Activated T-cell treated with anti-CD3 and anti-CD28 coated beads for 48 hours (primary cell): Measurements from ENCODE around the gene FKTN.

ENCODE experiments used
- DNase-seq: peaks from one replicate; pipeline ENCODE4 v3.0.0-alpha.2; 2020; ENCODE audit warnings: low read depth

Gene FKTN

GRCh38 chr9:105633411-105633810, 75.5 kb downstream of the FKTN start:
- DNase-seq, result no peak

DNA sequence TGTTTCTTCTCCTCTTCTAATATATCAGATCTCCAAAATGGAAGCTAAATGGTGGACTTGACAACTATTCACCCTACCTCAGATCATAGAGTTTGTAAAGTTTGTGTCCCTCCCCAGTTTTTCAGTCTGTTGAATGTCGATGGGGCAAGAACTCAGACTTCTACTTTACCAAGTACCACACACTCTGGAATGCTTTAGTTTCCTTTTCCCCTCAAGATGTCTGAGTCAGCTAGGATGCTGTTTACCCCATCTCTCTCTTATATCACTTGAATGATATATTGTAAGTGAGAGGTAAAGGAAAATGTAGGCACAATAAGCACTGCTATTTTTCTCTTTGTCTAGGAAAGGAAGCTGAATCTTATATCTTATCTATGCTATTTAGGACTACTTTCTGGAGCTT, 78.4 kb downstream of the FKTN start:
- DNase-seq, result no peak

DNA sequence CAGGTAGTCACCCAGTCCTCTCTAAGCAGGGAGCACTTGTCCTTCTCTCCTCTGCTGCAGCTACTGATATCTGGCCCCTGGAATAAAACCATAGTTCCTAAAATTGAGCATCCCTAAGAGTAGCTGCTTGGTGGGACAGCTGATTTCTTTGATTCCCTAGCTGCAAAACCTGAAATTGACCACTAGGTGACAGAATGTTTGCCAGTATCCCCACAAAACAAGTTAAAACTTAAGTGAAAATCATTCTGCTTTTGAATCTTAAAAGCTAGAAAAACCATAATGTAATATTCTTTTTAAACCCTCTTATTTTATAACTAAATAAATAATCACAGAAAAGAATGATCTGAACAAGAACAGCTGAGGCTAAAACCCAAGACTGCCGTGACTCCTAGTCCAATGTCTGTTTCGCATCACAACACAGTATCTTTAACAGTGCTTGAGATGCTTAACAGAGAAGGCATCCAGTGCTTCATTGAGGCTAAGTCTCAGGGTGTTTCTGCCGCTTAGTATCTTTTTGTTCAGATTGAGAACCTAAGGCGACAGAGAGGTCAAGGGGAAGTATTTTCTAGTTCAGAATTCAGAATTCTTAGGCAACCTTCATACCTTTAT, 80.0 kb downstream of the FKTN start:
- DNase-seq, result no peak

- no peak for DNase-seq
Observed at GRCh38 chr9:105639936-105640335, 82.0 kb downstream of the FKTN start.

DNA sequence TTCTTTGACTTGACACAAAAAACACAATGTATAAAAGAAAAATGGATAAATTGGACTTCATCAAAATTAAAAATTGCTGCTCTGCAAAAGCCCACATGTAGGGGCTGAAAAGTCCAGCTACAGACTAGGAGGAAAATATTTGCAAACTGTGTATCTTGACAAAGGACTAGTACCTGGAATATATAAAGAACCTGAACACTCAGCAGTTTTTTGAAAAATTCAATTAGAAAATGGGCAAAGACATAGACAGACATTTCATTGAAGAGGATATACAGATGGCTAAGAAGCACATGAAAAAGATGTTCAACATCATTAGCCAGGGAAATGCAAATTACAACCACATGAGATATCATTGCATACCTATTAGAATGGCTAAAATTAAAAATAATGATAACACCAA, 85.9 kb downstream of the FKTN start:
- DNase-seq, result no peak

- DNase-seq, result no peak
Observed at GRCh38 chr9:105646879-105647594, 89.1 kb downstream of the FKTN start.

GRCh38 chr9:105647595-105648349, 89.8 kb downstream of the FKTN start:
- DNase-seq, result no peak

- no peak for DNase-seq
Observed at GRCh38 chr9:105651806-105652205, 93.9 kb downstream of the FKTN start.

DNA sequence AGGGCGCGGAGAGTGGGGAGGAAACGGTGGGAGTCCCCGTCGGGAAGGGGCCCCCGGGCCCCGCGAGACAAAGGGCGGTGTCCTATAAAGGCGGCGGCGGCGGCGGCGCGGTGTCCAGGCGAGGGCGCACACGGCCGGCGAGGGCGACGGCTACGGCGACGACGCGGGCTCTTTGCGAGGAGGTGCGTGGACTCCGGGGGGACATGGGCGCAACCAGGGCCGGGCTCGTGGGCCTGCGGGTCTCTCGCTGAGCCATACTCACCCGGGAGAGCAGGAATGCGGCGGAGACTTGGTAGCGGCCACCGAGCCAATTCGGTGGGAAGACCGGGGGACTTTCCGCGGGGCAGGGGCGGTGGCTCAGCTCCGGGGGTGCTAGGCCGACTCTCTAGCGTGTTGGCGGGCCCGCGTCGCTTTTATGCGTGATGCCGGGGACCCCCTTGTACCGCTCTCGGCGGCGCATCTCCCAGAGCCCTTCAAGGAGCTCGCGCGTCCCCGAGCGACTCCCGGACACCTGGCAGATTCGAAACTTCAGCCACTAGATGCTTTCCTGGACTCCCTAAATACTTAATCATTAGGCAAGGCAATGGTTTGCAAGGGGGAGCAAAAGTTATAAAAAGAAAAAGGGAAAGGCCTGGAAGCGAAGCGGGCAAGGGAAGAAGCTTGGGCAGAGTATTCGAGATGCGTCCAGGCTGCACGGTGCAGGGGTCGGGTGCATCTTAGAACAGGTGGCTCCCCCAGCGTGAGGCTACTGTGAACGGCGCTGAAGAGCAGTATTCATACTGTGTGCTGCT, 98.4 kb downstream of the FKTN start:
- no peak for DNase-seq

- DNase-seq, result no peak
Observed at GRCh38 chr9:105658351-105658750, 100.4 kb downstream of the FKTN start.

DNA sequence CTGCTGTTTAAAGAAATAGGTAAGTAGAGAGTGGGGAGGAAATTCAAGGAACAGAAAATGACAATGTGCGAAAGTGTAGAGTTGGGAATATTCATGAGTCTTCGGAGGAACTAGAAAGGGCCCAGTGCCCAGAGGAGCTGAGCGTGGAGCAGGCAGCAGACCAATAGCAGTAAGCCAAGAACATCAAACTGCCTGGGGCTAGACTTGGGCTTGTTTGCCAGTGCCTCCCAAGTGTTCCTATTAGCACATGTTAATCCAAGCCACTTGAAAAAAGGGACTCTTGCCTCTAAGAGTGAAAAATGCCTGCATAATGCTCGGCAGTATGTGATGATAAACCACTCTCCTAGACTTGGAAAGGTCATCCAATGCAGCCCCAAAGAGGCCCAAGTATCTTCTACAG, 103.1 kb downstream of the FKTN start:
- DNase-seq, result no peak

GRCh38 chr9:105662184-105663104, 104.5 kb downstream of the FKTN start, which contains the start of gene TAL2:
Gene TAL2, plus strand, starts transcription at chr9:105662457. Its CDS starts 40 bp downstream, at chr9:105662497.
- no peak for DNase-seq

GRCh38 chr9:105663914-105664313, 106.0 kb downstream of the FKTN start:
- DNase-seq, result no peak

DNA sequence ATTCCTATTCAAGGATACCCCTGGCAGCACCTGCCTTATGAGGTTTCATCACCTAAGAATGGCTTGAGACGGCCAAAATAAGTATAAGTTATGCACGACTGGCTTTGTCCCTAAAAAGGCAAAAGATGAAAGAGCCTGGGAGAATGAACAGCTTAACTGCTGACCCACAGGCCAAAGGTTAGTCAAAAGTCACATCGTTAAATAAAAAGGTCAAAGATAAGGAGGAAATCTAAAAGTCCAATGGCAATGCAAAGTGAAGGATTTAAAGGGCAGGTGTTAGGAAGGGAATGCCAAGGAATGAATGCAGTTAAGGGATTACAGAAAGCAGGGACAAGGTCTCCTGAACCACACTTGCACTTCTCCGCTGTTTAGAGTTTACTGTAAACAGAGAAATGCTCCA, 109.9 kb downstream of the FKTN start:
- no peak for DNase-seq

DNA sequence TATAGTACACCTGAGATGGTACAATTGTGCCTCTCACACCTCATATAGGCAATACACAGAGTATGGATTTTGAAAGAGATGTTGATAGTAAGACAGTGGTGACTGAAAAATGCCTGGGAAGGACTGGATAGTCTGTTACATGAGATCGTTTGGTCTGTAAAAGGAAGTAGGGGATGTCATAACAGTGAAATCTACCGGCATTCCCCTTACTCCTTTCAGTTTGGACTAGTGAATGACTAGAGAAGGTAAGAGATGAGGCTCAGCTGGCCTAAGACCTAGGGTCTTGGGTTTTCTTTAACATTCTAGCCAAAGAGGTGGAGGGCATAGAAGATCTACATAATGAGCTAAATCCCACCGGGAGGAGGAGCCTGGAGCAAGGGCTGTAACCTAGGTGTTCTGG, 112.4 kb downstream of the FKTN start:
- no peak for DNase-seq

DNA sequence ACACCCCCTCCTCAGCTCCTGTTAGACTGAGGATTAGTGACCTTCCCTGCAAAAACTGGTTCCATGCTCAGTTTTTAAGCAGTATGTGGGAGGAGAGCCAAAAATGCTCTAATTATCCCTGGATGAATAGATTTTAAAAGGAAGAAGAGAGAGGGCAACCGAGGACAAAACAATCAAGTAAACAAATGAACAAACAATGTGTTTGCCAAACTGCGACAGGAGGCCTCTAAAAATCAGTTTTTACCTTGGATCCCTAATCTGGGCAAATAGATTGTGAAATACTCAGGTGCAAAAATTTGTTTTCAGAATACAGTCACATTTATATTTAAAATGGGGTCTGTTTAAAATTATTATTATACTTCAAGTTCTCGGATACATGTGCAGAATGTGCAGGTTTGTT, 112.8 kb downstream of the FKTN start:
- DNase-seq, result no peak

- DNase-seq, result no peak
Observed at GRCh38 chr9:105672711-105673234, 114.8 kb downstream of the FKTN start.

- no peak for DNase-seq
Observed at GRCh38 chr9:105673850-105674387, 116.0 kb downstream of the FKTN start.

DNA sequence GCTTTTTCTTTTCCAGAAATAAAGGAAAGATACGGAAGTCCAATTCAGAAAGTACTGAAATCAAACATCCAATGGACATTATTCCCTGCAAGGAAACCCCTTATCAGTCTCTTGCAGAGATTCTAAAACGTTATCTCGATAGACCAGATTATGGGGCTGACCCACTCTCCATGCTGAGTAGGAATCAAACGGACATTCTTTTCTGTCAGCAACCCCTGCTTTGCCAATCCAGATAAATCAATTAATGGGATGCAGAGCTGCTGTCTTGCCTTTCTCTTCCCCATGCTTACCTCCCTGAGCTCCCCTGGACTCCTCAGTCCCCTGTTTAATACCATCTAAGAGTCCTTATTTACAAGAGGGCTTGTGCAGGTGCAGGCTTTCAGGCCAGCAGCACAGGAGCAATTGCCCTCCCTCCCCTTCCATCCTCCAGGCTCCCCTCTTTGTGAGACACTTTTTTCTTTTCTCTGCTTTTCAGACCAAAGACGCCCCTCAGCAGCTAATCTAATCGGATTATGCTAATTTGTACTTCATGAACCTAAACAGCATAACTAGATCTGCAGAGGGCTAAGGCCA, 118.5 kb downstream of the FKTN start:
- no peak for DNase-seq

DNA sequence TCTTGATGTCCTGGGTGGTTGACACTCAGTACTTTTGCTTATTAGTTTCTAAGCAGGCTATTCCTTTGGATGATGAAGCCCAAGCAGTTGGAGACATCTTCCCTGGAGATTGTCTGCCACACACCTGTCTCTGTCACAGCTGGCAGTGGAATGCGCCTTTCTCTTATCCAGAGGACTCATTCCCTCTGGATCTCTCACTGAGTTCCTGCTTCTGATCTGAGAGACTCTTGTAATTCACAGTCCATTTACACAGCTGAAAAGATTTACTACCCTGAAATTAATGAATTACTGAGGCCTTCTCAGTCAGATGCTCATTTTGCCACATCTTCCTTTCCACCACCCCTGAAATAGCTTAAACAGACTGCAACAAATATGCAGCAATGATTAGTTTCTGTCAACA, 120.2 kb downstream of the FKTN start:
- no peak for DNase-seq
